ENCODE measurements around the gene NAGS. TPM values are rescaled to one million over a fixed set of nuclear protein-coding genes. Genes with fewer than 3 reads are reported as not detected.

NAGS gene
- total RNA-seq, 1 experiment from 2014 or later, result 10.0 TPM

DNA sequence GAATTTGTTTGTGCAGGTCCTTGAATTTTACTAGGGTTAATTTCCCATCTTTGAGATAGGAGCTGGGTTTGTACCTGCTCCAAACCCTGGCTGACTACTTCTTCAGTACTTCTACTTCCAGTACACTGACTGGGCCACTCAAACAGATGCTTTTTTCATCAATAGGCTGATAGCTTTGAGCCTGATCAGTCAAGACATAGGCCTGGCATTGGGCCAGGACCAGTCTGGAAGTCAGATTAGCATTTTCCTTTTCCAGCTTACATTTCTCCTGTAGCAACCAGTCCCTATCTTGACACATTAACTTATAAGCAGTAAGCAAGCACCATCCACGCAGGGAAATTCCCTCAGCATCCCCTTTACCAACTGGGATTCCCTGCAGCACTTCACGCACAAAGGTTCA lies 17.8 kb downstream of the NAGS start (continued):
- TF ChIP-seq, protein P1, sequence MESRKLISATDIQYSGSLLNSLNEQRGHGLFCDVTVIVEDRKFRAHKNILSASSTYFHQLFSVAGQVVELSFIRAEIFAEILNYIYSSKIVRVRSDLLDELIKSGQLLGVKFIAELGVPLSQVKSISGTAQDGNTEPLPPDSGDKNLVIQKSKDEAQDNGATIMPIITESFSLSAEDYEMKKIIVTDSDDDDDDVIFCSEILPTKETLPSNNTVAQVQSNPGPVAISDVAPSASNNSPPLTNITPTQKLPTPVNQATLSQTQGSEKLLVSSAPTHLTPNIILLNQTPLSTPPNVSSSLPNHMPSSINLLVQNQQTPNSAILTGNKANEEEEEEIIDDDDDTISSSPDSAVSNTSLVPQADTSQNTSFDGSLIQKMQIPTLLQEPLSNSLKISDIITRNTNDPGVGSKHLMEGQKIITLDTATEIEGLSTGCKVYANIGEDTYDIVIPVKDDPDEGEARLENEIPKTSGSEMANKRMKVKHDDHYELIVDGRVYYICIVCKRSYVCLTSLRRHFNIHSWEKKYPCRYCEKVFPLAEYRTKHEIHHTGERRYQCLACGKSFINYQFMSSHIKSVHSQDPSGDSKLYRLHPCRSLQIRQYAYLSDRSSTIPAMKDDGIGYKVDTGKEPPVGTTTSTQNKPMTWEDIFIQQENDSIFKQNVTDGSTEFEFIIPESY (IDR thresholded peaks at IDR 0.05; ENCODE audit: extremely low read depth, insufficient replicate concordance, low read length), result no peak

DNA sequence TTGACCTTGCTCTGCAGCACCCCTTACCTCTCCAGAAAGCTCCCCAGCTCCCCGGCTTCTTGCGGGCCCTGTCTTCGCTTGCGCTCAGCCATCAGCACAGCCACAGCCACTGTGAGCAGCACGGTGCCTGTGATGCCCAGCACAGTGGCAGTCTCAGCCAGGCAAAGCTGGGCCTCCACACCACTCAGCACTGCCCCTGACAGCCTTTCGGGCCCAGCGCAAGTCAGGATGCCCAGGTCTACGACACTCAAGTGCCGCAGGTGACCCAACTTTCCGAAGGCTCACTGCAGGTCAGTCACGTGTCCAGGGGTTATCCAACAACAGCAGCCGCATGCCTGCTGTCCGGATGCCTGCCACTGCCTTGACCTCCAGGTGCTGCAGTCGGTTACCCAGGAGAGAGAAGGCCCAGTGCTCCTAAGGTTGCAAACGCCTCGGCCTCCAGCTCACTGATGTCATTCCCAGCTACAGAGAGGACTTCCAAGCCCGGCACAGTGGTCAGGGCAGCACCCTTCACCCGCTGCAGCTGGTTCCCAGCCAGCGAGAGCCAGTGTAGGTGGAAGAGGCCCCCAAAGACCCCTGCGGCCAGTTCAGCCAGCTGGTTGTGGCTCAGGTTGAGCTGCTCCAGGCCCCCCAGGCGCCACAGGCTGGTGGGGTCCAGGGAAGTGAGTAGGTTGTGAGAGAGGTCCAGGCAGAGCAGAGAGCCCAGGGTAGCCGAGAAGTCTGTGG lies 19.3 kb downstream of the NAGS start:
- ChIA-PET RAD21 (ENCODE audit: low non-redundant PET in 1 of 2, low total read pairs in 2 of 2, uncharacterized antibody in 2 of 2, unreplicated experiment in 2 of 2) (no interaction called here), CTCF (no interaction called here), POLR2A (no interaction called here)
- Histone ChIP-seq H2AFZ (ENCODE audit: low read depth, low read length, poor library complexity, severe bottlenecking) (no peak overlapping the region), H3K9me2 (ENCODE audit: insufficient read depth) (no peaks in the 10 kb centered on the region), H3K4me3 (replicated peaks in 1 of 2; ENCODE audit: low read depth in 1 of 2, low read length in 2 of 2) (no peak overlapping the region), H3K4me2 (ENCODE audit: low read length) (no peak overlapping the region), H3K27ac (ENCODE audit: low read depth, low read length) (no peak overlapping the region), H3K9ac (ENCODE audit: low read length) (no peak overlapping the region), H4K20me1 (ENCODE audit: insufficient read depth) (no peaks in the 10 kb centered on the region), H3K4me1 (ENCODE audit: control insufficient read depth in 1 of 2, insufficient read depth in 2 of 2, low read length in 2 of 2) (no peaks in the 10 kb centered on the region), H3K79me2 (ENCODE audit: insufficient read depth, low read length) (no peaks in the 10 kb centered on the region), H3K9me3 (ENCODE audit: control insufficient read depth in 1 of 2, insufficient read depth in 1 of 2, low read depth in 1 of 2, low read length in 2 of 2) (no peaks in the 10 kb centered on the region), H3K36me3 (ENCODE audit: control insufficient read depth in 1 of 2, insufficient read depth in 2 of 2, low read length in 2 of 2) (0 out of 4 replicates have a peak, but pooled peaks cover 0 to 6% of the 10 kb centered on the region in 2 experiments), H3K27me3 (ENCODE audit: insufficient read depth, low read length) (no peaks in the 10 kb centered on the region)
- TF ChIP-seq ELF1 (IDR thresholded peaks at IDR 0.05; ENCODE audit: borderline replicate concordance, low read depth), result no peak
- TF ChIP-seq SP1 (IDR thresholded peaks at IDR 0.05; ENCODE audit: low read depth), result no peak
- DNase-seq (ENCODE audit: low read depth, low spot score) (no peak), ATAC-seq (no peak)
- intact Hi-C loops (cut with micrococcal nuclease), result no loop called here
- BruUV-seq (replicated peaks), result no TSS peak

DNA sequence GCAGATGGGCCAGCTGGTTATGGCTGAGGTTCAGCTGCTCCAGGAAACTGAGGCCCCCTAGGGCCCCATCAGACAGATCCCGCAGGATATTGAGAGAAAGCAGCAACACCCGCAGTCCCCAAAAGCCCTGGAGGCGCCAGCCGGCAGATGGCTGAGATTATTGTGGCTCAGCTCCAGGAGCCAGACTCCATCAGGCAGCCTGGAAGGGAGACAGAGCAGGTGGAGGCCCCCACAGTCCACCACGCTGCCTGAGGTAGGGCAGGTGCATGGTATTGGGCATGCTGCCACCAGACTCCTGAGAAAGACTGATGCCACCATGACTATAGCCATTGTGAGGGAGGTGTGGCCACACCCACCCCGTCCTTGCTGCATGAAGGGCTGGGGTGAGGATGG lies 19.8 kb downstream of the NAGS start:
- Histone ChIP-seq H3K4me1 (ENCODE audit: control insufficient read depth in 1 of 2, insufficient read depth in 2 of 2, low read length in 2 of 2) (no peaks in the 10 kb centered on the region), H3K36me3 (ENCODE audit: control insufficient read depth in 1 of 2, insufficient read depth in 2 of 2, low read length in 2 of 2) (0 out of 4 replicates have a peak, but pooled peaks cover 0 to 6% of the 10 kb centered on the region in 2 experiments), H3K9ac (ENCODE audit: low read length) (no peak overlapping the region), H3K79me2 (ENCODE audit: insufficient read depth, low read length) (no peaks in the 10 kb centered on the region), H3K9me2 (ENCODE audit: insufficient read depth) (no peaks in the 10 kb centered on the region), H3K4me2 (ENCODE audit: low read length) (no peak overlapping the region), H3K4me3 (replicated peaks in 1 of 2; ENCODE audit: low read depth in 1 of 2, low read length in 2 of 2) (no peak overlapping the region), H3K27ac (ENCODE audit: low read depth, low read length) (no peak overlapping the region), H3K27me3 (ENCODE audit: insufficient read depth, low read length) (no peaks in the 10 kb centered on the region), H3K9me3 (ENCODE audit: control insufficient read depth in 1 of 2, insufficient read depth in 1 of 2, low read depth in 1 of 2, low read length in 2 of 2) (no peaks in the 10 kb centered on the region), H4K20me1 (ENCODE audit: insufficient read depth) (no peaks in the 10 kb centered on the region), H2AFZ (ENCODE audit: low read depth, low read length, poor library complexity, severe bottlenecking) (no peak overlapping the region)
- RAD21 ChIA-PET (ENCODE audit: low non-redundant PET in 1 of 2, low total read pairs in 2 of 2, uncharacterized antibody in 2 of 2, unreplicated experiment in 2 of 2), result no interaction called here
- ATAC-seq (no peak), DNase-seq (ENCODE audit: low read depth, low spot score) (no peak)
- POLR2A ChIA-PET, result no interaction called here
- no peak for TF ChIP-seq POLR2A (IDR thresholded peaks at IDR 0.05; ENCODE audit: borderline replicate concordance, extremely low read depth, insufficient read depth, insufficient read length)
- TF ChIP-seq, protein P2, sequence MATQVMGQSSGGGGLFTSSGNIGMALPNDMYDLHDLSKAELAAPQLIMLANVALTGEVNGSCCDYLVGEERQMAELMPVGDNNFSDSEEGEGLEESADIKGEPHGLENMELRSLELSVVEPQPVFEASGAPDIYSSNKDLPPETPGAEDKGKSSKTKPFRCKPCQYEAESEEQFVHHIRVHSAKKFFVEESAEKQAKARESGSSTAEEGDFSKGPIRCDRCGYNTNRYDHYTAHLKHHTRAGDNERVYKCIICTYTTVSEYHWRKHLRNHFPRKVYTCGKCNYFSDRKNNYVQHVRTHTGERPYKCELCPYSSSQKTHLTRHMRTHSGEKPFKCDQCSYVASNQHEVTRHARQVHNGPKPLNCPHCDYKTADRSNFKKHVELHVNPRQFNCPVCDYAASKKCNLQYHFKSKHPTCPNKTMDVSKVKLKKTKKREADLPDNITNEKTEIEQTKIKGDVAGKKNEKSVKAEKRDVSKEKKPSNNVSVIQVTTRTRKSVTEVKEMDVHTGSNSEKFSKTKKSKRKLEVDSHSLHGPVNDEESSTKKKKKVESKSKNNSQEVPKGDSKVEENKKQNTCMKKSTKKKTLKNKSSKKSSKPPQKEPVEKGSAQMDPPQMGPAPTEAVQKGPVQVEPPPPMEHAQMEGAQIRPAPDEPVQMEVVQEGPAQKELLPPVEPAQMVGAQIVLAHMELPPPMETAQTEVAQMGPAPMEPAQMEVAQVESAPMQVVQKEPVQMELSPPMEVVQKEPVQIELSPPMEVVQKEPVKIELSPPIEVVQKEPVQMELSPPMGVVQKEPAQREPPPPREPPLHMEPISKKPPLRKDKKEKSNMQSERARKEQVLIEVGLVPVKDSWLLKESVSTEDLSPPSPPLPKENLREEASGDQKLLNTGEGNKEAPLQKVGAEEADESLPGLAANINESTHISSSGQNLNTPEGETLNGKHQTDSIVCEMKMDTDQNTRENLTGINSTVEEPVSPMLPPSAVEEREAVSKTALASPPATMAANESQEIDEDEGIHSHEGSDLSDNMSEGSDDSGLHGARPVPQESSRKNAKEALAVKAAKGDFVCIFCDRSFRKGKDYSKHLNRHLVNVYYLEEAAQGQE (IDR thresholded peaks at IDR 0.05; ENCODE audit: low read depth), result no peak
- CTCF ChIA-PET, result no interaction called here
- intact Hi-C loops (cut with micrococcal nuclease), result no loop called here
- no TSS peak for BruUV-seq (replicated peaks)

Measured in HCT116 (cell line).